Measurements from ENCODE around the gene TMEM151A.
A peak's percentile ranks its signal among the peaks of the same experiment; 100 is the strongest.

TMEM151A gene

DNA sequence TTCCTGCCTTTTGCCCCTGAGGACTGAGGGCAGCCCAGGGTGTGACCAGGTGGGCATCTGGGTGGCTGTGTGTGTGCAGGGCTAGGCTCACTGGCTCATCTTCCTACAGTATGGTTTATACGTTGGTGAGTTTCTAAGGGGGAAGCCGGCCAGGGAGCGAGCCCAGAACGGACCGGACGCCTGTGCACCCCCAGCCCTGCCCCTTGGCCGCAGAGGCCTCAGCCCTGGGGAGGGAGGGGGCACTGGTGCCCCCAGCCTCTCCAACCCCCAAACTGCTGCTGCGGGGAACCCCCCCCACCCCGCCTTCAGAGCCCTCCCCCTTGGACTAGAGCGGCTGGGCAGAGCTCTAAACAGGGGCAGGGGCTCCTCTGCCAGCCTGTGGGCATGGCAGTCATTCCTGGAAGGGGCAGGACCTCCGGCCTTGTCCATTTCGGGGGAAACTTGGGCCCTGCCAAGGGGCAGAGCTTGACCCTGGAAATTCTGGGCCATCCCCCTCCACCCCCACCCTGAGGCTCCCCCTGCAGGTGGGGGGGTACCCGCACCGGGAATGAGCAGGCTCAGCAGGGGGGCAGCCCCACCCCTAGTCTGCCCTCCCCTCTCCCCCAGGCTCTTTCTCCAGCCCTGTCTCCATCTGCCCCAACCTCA is 8.1 kb upstream of the TMEM151A start:
- no peak for DNase-seq (ENCODE audit: low read depth)

DNA sequence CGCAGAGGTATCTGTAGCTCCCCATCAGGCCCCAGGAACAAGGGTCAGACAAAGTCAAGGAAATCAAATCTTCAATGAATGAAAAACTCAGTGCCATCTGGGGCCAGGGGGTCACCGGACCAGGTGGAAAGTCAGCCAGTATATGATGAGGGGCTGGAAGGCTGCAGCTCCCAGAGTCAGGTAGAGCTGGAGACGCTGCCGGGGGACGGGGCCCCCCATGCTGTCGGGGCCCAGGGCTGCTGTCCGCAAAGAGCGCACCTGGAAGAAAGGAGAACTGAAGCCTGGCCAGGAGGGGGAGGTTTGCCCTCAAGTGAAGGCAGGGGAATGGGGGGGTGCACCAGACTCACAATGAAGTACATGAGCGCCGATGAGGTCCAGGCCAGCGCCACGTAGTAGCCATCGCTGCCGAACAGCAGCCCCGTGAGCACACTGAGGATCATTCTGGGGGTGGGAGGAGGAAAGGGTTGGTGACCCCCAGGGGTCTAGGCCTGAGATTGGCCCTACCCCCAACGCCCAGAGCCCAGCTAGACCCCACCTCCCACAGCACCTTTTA is 7.1 kb upstream of the TMEM151A start:
- no peak for DNase-seq (ENCODE audit: low read depth)

DNA sequence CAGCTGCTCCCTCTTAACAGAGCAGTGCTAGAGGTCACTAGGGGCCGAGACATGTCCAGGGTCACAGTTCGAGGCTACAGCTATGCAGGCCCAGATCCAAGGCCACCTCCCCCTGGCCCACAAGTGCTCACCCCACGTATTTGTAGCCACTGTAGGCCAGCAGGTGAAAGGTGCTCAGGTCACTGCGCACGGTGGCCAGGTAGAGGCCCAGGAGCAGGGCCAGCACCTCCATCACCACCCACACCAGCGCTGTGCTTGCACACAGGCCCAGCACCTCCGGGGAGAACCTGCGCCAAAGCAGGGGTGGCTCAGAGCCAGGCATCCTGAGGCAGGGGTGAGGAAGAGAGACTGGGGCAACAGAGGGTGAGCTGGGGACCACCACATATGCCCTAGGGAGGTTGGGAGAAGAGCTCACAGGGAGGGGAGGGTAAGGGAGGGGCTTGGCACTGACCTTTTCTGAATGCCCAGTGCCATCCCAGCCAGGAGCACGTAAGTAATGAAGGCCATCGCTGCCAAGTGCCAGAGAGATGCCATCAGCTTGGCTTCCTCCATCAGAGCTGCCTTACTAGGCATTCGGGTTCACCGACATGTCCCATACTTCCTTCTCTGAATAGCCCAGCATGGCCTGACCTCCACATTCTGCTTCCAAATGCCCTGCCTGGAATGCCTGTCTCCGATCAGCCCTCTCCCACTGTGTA is 6.3 kb upstream of the TMEM151A start:
- no peak for DNase-seq (ENCODE audit: low read depth)

DNA sequence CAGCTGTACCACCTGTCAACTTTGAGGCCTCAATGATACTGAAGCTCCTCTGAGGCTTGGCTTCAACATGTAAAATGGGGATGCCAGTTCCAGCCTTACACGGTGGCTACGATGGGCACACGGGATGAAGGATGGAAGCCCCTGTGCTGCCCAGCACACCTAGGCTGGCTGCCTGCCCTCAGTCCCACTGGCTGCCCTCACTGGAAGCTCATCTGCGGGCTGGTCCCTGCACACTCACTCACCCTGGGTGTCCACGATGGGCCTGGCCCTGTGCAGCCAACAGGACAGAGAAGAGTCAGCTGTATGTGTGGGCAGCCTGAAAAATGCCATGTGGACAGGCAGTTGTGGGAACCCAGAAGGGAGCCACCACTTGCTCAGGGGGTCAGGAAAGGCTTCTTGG is 5.0 kb upstream of the TMEM151A start:
- no peak for DNase-seq (ENCODE audit: low read depth)

DNA sequence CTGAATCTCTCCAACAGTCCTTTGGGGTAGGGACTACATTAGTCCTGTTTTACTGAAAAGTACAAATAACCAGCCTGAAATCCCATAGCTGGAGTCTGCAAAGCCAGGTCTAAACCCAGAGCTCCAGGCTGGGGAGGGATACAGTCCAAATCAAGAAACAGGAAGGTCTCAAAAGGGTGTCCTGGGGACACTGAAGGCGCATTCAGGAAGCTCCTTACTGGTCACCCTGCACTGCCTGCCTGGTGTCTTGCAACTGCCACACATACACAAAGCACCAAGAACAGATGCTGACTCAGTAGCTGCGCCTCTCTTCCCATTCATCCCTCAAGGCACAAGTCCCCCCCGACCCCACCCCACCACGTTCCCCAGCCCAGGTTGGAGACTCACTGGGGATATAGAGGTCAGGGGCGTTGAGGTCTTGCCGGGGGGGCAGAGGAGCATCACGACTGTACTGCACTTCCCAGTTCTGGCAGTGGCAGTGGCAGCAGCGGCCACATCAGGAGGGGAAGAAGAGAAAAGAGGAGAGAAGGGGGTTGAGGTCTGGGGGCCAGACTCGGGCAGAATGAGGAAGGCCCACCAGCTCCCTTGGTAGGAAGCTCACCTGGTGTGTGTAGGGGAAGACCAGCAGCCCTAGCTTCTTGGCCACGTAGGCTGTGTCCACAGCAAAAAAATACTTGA is 4.3 kb upstream of the TMEM151A start:
- no peak for DNase-seq (ENCODE audit: low read depth)

DNA sequence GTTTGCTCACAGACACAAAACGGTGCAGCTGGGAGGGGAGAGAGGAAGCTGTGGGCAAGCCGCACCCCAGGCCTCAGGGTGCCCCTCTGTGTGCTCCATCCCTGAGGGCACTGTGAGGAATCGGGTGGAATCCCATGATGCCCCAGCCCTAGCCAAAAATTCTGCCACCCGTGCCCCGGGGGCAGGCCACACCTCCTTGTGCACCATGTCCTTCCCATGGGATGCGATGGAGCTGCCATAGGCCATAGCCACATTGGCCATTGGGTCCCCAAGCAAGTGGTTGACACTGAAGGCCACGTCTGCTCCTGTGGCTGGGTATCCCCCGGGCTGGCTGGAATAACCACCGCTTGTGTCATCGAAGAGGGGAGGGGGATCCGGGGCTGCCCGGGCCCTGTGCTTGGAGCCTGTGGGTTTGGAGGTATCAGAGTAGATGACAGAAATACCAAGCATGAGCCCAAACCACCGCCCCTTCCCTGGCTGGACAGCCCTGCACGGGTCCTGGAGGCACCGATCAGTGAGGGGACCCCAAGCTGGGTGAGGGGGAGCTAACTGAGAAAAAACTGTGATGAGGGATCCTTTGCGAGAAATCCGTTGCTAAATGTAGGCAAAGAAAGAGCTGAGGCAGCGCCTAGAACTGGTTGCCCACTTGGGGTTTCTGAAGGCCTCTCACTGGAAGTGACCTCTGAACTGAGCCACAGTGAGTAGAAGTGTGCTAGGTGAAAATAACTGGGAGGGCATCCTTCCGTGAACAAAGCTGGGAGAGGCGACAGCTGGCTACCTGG is 3.6 kb upstream of the TMEM151A start:
- DNase-seq (ENCODE audit: low read depth) = no peak

DNA sequence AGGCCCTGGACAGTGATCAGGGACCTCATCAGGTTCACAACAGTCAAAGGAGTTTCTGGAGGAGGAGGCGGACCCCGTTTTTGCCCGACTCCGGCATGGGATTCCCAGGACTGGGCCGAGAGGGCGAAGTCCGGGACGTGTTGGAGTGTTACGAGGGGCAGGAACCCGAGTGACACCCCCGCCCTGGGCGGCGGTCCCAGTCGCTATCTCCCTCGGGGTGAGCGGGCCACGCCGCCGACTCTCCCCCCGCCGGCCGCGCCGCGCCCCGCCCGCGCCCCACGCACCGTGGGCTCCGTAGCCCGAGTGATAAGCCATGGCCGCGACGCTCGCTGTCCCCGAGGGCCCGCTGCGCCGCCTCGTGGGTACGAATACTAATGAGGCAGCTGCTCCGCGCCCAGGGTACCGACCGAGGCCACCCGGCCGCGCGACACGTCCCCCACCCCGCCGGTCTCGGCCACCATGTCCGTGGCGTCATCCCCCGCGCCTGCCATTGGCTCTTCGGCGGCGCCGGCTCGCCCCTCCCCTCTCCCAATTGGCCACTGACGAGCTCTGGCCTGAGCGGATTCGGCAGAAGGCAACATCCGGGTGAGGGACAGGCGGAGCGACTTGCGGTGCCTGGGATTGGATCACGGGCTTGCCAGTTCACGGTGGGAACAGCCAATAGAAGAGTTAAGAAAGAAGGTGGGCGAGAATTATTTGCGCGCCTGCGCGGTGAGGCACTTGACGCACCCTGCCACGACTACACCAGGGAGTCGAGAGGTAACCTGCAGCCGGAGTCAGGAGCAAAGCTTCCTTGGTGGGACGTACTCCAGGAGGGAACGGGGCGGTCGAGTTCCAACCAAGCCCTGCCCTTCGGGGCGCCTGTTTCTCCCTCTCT is 2.8 kb upstream of the TMEM151A start, which contains the start of gene YIF1A:
Gene YIF1A (minus strand): TSS at position 473 of the 877 bp plus-strand sequence. CDS start 158 bp downstream, at position 315.
- peak; percentile 99 for DNase-seq (ENCODE audit: low read depth)

DNA sequence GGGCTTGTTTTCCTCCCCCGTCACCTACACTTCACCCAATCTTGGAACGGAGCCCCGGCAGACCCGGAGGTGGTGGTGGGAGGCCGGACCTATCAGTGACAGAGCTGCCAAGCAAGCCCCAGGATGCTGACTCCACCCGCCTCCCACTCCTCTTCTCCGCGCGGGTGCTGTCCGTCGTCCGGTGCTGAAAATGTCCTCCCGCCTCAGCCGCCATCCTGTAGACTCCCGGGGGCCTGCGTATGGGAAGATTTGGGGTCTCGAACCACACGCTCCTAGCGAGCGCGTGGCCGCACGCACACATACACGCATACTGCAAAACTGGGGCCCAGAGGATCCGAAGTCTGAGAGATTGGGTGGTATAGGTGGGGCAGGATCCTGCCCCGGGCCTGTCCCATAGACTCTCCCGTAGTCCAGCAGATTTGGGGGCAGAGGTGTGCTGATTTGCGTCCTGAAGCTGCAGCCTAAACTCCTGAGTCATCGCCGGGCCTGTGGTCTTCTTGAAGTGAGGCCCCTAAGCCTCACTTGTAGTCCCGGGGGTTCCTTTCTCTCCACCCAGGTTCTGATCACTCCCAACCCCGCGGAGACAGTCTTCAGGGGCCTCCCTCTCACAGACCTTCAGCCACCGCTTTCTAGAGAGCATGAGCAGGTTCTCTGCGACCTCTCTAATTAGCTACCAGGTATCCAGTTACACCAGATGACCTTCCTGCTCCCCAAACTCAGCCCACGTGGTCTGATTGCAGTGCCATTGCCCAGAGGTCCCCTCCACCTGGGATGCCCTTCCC is 2.0 kb upstream of the TMEM151A start:
- no peak for DNase-seq (ENCODE audit: low read depth)

DNA sequence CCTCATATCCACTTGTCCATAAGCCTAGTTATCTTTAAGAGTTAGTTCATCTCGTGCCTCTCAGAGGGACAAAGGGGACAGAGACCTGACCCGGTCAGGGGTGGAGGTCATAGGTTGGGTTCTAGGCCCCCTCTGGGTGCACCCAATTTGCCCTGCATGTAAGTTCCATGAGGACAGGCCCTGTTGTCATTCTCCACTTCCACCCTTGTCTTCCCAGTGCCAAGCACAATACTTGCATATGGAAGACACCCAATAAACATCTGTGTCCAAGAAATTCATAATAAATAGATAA is 1.4 kb upstream of the TMEM151A start:
- no peak for DNase-seq (ENCODE audit: low read depth)

DNA sequence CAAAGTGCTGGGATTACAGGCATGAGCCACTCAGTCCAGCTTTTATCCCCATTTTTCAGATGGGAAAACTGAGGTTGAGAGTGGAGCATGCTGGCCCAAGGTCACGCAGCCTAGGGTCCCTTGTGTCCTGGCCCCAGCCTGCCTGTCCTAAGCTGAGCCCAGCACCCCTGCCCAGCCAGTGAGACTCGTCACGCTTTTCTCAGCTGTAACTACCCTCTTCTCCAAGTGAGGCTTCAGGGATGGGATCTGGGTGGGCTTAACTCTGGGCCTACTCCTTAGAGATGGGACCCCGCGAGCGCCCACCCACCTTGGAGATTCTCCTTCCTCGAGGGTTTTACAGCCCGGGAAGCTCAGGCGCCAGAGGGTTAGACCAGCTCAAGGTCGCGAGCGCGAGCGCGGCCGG is 390 bp upstream of the TMEM151A start:
- DNase-seq (ENCODE audit: low read depth) = no peak

DNA sequence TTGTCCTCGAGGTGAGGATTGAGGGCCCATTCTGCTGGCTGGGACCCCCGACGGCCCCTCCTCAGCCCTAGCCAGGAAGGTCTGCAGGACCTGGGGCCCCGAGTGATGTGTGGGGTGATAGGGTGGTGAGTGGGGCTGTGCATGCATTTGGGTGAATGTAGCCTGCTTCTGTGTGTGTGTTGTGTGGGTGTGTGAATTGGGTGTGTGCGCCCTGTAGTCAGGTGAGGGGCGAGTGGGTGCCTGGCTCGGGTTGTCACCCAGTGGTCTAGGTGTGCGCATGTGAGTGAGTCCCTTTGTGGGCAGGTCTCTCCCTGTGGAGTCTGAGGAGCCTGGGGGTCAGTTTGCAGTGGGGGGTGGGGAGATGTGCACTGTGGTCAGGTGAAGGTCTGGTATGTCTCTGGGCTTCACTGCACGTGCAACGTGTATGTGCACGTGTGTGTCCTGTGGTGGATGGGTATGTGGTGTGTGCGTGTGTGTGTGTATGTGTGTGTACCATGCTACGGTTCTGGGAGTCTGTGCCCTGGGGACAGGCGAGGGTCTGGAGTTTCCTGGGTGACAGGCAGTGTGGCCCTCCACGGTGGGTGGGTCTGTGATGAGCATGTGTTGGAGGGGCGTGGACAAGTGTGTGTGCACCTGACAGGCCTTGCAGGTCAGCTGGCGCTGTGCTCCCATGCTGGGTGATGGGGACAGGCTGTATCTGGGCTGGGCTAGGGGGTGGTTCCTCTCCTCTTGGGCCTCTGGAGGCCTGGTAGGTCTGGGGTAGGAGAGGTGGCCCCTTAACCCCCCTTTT is 1.0 kb downstream of the TMEM151A start:
- no peak for DNase-seq (ENCODE audit: low read depth)

DNA sequence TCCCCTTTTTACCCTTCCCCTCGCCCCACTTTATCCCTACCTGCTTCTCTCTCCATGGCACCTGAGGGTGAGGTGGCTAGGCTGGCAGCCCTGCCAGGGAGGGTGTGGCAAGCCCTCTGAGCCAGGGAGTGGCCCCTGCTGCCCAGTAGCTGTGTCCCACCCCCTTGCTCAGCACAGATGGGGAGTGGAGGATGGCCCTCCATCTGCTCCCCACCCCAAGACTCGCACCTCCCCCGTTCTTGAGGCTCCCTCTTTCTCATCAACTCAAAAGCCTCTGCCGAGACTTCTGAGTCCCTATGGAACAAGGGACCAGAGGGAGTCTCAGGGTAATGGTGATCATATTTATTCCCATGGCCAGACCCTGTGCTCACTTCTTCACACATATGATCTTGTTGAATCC is 1.7 kb downstream of the TMEM151A start:
- no peak for DNase-seq (ENCODE audit: low read depth)

DNA sequence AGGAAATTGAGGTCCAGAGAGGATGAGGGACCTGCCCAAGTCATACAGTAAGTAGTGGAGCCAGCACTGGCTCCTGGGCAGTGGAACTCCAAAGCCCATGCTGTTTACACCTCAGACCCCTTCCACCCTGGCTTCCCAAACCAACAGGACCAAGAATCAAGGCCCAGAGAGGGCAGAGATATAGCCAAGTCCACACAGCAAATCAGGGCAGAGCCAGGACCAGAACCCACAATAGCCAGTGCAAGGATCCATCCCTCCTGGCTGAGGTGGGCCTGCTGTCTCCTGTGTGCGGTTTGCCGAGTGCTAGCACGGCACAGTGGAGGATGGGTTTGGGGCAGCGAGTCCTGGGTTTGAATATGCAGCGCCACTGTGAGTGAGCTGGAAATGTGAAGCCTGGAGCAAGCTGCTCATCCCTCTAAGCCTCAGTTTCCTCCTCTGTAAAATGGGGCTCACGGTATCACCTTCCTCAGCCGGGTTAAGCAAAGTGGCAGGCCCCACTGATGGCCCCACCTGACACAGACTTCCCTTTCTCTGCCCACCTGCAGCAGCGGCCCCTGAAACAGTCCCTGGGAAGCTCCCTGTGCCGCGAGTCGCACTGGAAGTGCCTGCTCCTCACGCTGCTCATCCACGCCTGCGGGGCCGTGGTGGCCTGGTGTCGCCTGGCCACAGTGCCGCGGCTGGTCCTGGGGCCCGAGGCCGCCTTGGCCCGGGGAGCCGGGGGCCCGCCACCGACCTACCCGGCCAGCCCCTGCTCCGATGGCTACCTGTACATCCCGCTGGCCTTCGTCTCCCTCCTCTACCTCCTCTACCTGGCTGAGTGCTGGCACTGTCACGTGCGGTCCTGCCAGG is 2.3 kb downstream of the TMEM151A start:
- no peak for DNase-seq (ENCODE audit: low read depth)

DNA sequence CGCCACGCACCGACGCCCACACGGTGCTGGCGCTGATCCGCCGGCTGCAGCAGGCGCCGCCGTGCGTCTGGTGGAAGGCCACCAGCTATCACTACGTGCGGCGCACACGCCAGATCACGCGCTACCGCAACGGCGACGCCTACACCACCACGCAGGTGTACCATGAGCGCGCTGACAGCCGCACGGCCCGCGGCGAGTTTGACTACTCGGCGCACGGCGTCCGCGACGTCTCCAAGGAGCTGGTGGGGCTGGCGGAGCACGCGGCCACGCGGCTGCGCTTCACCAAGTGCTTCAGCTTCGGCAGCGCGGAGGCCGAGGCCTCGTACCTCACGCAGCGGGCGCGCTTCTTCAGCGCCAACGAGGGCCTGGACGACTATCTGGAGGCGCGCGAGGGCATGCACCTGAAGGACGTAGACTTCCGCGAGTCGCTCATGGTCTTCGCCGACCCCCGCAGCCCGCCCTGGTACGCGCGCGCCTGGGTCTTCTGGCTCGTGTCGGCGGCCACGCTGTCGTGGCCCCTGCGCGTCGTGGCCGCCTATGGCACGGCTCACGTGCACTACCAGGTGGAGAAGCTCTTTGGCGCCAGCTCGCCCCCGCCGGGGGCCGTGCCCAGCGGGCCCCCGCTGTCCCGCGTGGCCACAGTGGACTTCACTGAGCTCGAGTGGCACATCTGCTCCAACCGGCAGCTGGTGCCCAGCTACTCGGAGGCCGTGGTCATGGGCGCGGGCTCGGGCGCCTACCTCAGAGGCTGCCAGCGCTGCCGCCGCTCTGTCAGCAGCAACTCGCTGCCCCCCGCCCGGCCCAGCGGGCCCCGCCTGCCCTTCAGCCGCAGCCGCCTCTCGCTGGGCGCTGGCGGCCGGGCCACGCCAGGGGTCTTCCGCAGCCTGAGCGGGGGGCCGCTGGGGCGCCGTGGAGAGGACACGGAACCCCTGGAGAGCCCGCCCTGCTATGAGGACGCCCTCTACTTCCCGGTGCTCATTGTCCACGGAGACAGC is 3.2 kb downstream of the TMEM151A start:
- DNase-seq (ENCODE audit: low read depth) = no peak

DNA sequence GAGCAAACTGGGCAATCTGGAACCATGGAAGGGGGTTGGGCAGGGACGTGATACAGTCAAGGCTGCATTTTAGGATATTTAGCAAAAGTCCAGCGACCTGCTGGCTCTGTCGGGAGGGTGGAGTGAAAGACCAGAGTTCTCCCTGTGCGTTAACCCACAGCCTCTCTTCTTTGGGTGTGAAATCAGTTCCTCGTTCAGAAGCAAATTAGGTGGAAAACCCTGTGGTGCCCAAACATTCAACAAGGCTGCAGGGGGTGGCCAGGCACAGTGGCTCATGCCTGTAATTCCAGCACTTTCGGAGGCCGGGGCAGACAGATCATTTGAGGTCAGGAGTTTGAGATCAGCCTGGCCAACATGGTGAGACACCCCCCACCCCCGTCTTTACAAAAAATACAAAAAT is 5.9 kb downstream of the TMEM151A start:
- DNase-seq (ENCODE audit: low read depth) = no peak

DNA sequence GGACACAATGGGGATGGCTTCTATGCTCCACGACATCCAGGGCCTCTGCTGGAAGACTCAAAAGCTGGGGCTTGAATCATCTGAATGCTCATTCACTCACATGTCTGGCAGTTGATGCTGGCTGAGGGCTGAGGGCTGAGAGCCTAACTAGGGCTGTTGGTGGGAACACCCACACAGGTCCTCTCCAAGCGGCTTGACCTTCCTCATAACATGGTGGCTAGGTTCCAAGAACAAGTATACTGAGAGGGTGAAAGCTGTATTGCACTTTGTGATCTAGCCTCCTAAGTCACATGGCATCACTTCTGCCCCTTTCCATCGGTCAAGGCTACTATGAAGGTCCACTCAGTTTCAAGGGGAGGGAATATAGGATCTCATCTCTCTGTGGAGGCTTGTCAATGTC is 7.5 kb downstream of the TMEM151A start:
- DNase-seq (ENCODE audit: low read depth) = no peak

DNA sequence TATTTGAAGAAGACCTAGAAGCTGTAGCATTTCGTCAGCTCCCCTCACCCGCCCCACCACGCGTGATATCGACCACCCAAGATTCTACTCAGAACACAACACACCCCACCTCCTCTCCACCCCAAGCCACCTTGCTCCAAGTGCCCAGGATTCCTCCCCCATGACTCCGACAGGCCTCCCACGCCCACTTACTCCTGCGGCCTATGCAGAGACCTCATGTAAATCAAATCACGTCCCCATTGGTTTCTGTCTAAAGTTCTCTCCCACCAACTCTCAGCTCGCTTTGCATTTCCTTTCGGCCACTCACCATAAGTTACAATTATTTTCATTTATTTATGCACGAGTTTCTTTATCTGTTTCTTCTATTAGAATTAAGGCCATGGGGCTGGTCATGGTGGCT is 11.0 kb downstream of the TMEM151A start:
- no peak for DNase-seq (ENCODE audit: low read depth)

DNA sequence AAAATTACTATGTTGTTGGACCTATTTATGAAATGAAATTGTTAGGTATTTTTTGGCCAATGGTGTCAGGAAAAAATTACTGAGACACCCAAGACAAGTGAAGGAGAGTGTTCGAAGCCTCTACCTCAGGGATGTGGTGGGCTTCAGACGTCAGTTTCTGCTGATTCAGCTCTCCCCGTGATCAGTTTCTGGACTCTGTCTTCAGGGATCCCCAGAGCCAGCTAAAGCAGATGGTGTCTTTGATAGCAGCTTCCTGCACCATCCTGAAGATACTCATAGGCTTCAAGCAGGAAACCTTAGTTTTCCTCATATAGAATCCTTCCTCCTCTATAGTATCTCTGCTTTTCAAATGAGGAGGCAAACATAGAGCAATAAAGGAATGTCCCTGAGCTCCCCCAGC is 17.8 kb downstream of the TMEM151A start:
- no peak for DNase-seq (ENCODE audit: low read depth)

Measured in CMK (cell line).